GM21528 (cell line): Measurements from ENCODE around the gene NAGK.
"Not testable (repeated sequence)": the region's sequence is repeated elsewhere in the genome, so short reads cannot be mapped to it uniquely, and the experiment has no call there.

ENCODE experiments used
- ATAC-seq: cut with Tn5 transposase; IDR thresholded peaks from one replicate; pipeline ENCODE4 v1.9.1; 2021; ENCODE audit warnings: mild to moderate bottlenecking, moderate library complexity; ENCODE audit not compliant: unreplicated experiment, low FRiP score

Gene NAGK

GRCh38 chr2:71102981-71103681 lies 34.7 kb downstream of the NAGK start:
- ATAC-seq: no peak

- ATAC-seq: no peak
These were observed 35.4 kb downstream of the NAGK start for GRCh38 chr2:71103809-71104208.

- not testable (repeated sequence) for ATAC-seq
These were observed 38.0 kb downstream of the NAGK start for GRCh38 chr2:71106463-71106862.

GRCh38 chr2:71108091-71108490 lies 39.6 kb downstream of the NAGK start:
- no peak for ATAC-seq

- ATAC-seq: no peak
These were observed 45.4 kb downstream of the NAGK start for GRCh38 chr2:71113843-71114242.

GRCh38 chr2:71117063-71117462 lies 48.6 kb downstream of the NAGK start:
- ATAC-seq: no peak

GRCh38 chr2:71120195-71120594 lies 51.7 kb downstream of the NAGK start:
- ATAC-seq: no peak

GRCh38 chr2:71121479-71121878 lies 53.0 kb downstream of the NAGK start:
- no peak for ATAC-seq

- no peak for ATAC-seq
These were observed 54.2 kb downstream of the NAGK start for GRCh38 chr2:71122387-71123298.

GRCh38 chr2:71125506-71126294 lies 57.3 kb downstream of the NAGK start:
- ATAC-seq: no peak

- no peak for ATAC-seq
These were observed 58.5 kb downstream of the NAGK start for GRCh38 chr2:71126957-71127356.
